HCT116 (cell line): ENCODE measurements around the gene TCP11L1. TPM values are rescaled to one million over a fixed set of nuclear protein-coding genes. Genes with fewer than 3 reads are reported as not detected.

Source experiments
- ATAC-seq: fragments of 200-7000 bp; cut with Tn5 transposase; 2 replicates; pipeline ENCODE4 v1.9.1; 2020; ENCODE audit warnings: mild to moderate bottlenecking, moderate library complexity
- BruUV-seq: library from RNA; stranded (reverse); fragments of 400-500 nt; replicated peaks from 2 replicates; lab custom pipeline; 2021; lab: Mats Ljungman, UMichigan
- CTCF ChIA-PET: fragments of 300-600 bp; sonication (Branson Sonifier 250); formaldehyde crosslinking; loops from one replicate; lab custom pipeline; 2021; ENCODE audit warnings: antibody characterized with exemption; lab: Charles Lee
- POLR2A ChIA-PET: fragments of 300-600, 350-600 bp; sonication (Branson Sonifier 250); formaldehyde crosslinking; loops from one replicate; lab custom pipeline; 2021; ENCODE audit warnings: antibody characterized with exemption; lab: Charles Lee
- RAD21 ChIA-PET, 2 experiments: fragments of 300-600 bp; sonication (Branson Sonifier 250); formaldehyde crosslinking; loops; one replicate each; lab custom pipeline; 2023; ENCODE audit warnings: low total read pairs in 2 of 2; ENCODE audit not compliant: uncharacterized antibody in 2 of 2, unreplicated experiment in 2 of 2, low non-redundant PET in 1 of 2; lab: Charles Lee
- DNase-seq: peaks from one replicate; pipeline ENCODE4 v3.0.0-alpha.2; 2010; ENCODE audit warnings: low read depth, low spot score
- H2AFZ ChIP-seq: fragments of 200-600 bp; shearing (Covaris generic), sonication (generic); 2 replicates; pipeline ENCODE4 v1.6.1; 2017; ENCODE audit warnings: low read depth, mixed run types, mixed read lengths, antibody characterized with exemption, low read length; ENCODE audit not compliant: poor library complexity, severe bottlenecking
- H3K27ac ChIP-seq: 2 replicates; pipeline ENCODE4 v1.5.1; 2012; ENCODE audit warnings: low read depth, low read length
- H3K27me3 ChIP-seq: fragments of 200-600 bp; sonication (generic); 2 replicates; pipeline ENCODE4 v1.6.1; 2016; ENCODE audit warnings: mixed run types, low read length, mixed read lengths; ENCODE audit not compliant: insufficient read depth
- H3K36me3 ChIP-seq, 2 experiments: fragments of 200-500 bp in 1 of 2; fragments of 200-600 bp in 1 of 2; sonication (Bioruptor generic) in 1 of 2; sonication (generic) in 1 of 2; 2 replicates each; pipeline versions ENCODE4 v1.5.1 to v1.6.1; 2014 to 2016; ENCODE audit warnings: low read length in 2 of 2, inconsistent platforms in 1 of 2, mixed read lengths in 1 of 2, mixed run types in 1 of 2; ENCODE audit not compliant: insufficient read depth in 2 of 2, control insufficient read depth in 1 of 2
- H3K4me1 ChIP-seq, 2 experiments: fragments of 200-600 bp in 1 of 2; sonication (generic) in 1 of 2; 2 replicates each; pipeline versions ENCODE4 v1.5.1 to v1.6.1; 2012 to 2017; ENCODE audit warnings: low read length in 2 of 2, inconsistent platforms in 1 of 2, mild to moderate bottlenecking in 1 of 2, mixed read lengths in 1 of 2, mixed run types in 1 of 2, moderate library complexity in 1 of 2; ENCODE audit not compliant: insufficient read depth in 2 of 2, control insufficient read depth in 1 of 2
- H3K4me2 ChIP-seq: fragments of 200-600 bp; sonication (generic); 2 replicates; pipeline ENCODE4 v1.6.1; 2017; ENCODE audit warnings: mixed run types, low read length, mixed read lengths
- H3K4me3 ChIP-seq, 2 experiments: fragments of 200-600 bp in 1 of 2; sonication (generic) in 1 of 2; replicated peaks in 1 of 2; 2 replicates each; pipeline ENCODE4 v1.5.1; 2011 to 2016; ENCODE audit warnings: low read length in 2 of 2, control low read depth in 1 of 2, low read depth in 1 of 2, mild to moderate bottlenecking in 1 of 2, mixed read lengths in 1 of 2, mixed run types in 1 of 2
- H3K79me2 ChIP-seq: fragments of 200-600 bp; sonication (generic); 2 replicates; pipeline ENCODE4 v1.6.1; 2017; ENCODE audit warnings: mild to moderate bottlenecking, mixed run types, low read length, moderate library complexity, mixed read lengths; ENCODE audit not compliant: insufficient read depth
- H3K9ac ChIP-seq: fragments of 200-600 bp; sonication (generic); 2 replicates; pipeline ENCODE4 v1.6.1; 2016; ENCODE audit warnings: low read length, mixed read lengths
- H3K9me2 ChIP-seq: fragments of 200-600 bp; sonication (generic), shearing (Covaris generic); 2 replicates; pipeline ENCODE4 v1.6.1; 2017; ENCODE audit warnings: mixed run types, mild to moderate bottlenecking, moderate library complexity; ENCODE audit not compliant: insufficient read depth
- H3K9me3 ChIP-seq, 2 experiments: fragments of 200-500 bp in 1 of 2; fragments of 200-600 bp in 1 of 2; sonication (Bioruptor generic) in 1 of 2; sonication (generic) in 1 of 2; 2 replicates each; pipeline ENCODE4 v1.6.1; 2014 to 2017; ENCODE audit warnings: low read length in 2 of 2, mixed read lengths in 2 of 2, inconsistent platforms in 1 of 2, low read depth in 1 of 2, mild to moderate bottlenecking in 1 of 2, mixed run types in 1 of 2, moderate library complexity in 1 of 2; ENCODE audit not compliant: control insufficient read depth in 1 of 2, insufficient read depth in 1 of 2
- H4K20me1 ChIP-seq: fragments of 200-600 bp; sonication (generic), shearing (Covaris generic); 2 replicates; pipeline ENCODE4 v1.6.1; 2017; ENCODE audit warnings: mixed run types, mild to moderate bottlenecking, moderate library complexity; ENCODE audit not compliant: insufficient read depth
- CBX3 ChIP-seq: IDR thresholded peaks from 2 replicates; pipeline ENCODE4 v1.6.1; 2012; ENCODE audit warnings: low read depth
- CTCF ChIP-seq, 3 experiments: fragments of 200-600 bp in 1 of 3; sonication (generic) in 1 of 3; IDR thresholded peaks in 2 of 3; conservative IDR thresholded peaks in 1 of 3; 2 replicates each; pipeline ENCODE4 v1.5.1; 2012 to 2017; ENCODE audit warnings: low read depth in 2 of 3, low read length in 2 of 3, antibody characterized with exemption in 1 of 3, borderline replicate concordance in 1 of 3, control low read depth in 1 of 3, mild to moderate bottlenecking in 1 of 3, mixed read lengths in 1 of 3, mixed run types in 1 of 3, moderate library complexity in 1 of 3; ENCODE audit not compliant: insufficient read depth in 1 of 3
- ELF1 ChIP-seq: IDR thresholded peaks from 2 replicates; pipeline ENCODE4 v1.6.1; 2012; ENCODE audit warnings: low read depth, borderline replicate concordance
- EZH2 ChIP-seq: fragments of 200-600 bp; sonication (generic); IDR thresholded peaks from 2 replicates; pipeline ENCODE4 v1.6.1; 2017; ENCODE audit warnings: antibody characterized with exemption, mixed run types
- EZH2phosphoT487 ChIP-seq: fragments of 200-600 bp; IDR thresholded peaks from 2 replicates; pipeline ENCODE4 v1.6.1; 2018; ENCODE audit warnings: antibody characterized with exemption, borderline replicate concordance
- FOSL1 ChIP-seq: IDR thresholded peaks from 2 replicates; pipeline ENCODE4 v1.6.1; 2012; ENCODE audit warnings: low read depth
- JUND ChIP-seq: IDR thresholded peaks from 2 replicates; pipeline ENCODE4 v1.6.1; 2012
- RAD21 ChIP-seq: IDR thresholded peaks from 2 replicates; pipeline ENCODE4 v1.6.1; 2012; ENCODE audit warnings: low read depth, mild to moderate bottlenecking
- REST ChIP-seq: IDR thresholded peaks from 2 replicates; pipeline ENCODE4 v1.6.1; 2012; ENCODE audit warnings: low read depth
- SP1 ChIP-seq: IDR thresholded peaks from 2 replicates; pipeline ENCODE4 v1.6.1; 2012; ENCODE audit warnings: low read depth
- YY1 ChIP-seq: IDR thresholded peaks from 2 replicates; pipeline ENCODE4 v1.6.1; 2011; ENCODE audit warnings: low read length, low read depth, moderate library complexity, mild to moderate bottlenecking; ENCODE audit not compliant: insufficient replicate concordance; ENCODE audit errors: extremely low read depth
- ZNF274 ChIP-seq: fragments of 200-500 bp; sonication (Bioruptor generic); IDR thresholded peaks from 2 replicates; pipeline ENCODE4 v1.6.1; 2014; ENCODE audit warnings: mild to moderate bottlenecking, low read depth, low read length, inconsistent platforms
- intact Hi-C: fragments of 100-400 bp; cut with micrococcal nuclease; formaldehyde crosslinking; loops from 2 replicates; pipeline ENCODE4 v1.10.0; 2022
- total RNA-seq: library from RNA; stranded (reverse); gene quantifications from one replicate; pipeline ENCODE4 v1.2.1, GENCODE V29; 2021; ENCODE audit not compliant: unreplicated experiment
- TF ChIP-seq, protein P1 (sequence below): IDR thresholded peaks from 2 replicates; pipeline ENCODE4 v1.6.1; 2012
- TF ChIP-seq, protein P2 (sequence below): IDR thresholded peaks from 2 replicates; pipeline ENCODE4 v1.6.1; 2011; ENCODE audit warnings: mild to moderate bottlenecking, low read length, moderate library complexity; ENCODE audit not compliant: insufficient replicate concordance; ENCODE audit errors: extremely low read depth

The TCP11L1 gene
- total RNA-seq, 1 experiment from 2014 or later: 12.0 TPM

- BruUV-seq: no TSS peak
- POLR2A ChIA-PET: no interaction called here
Observed at GRCh38 chr11:33001281-33001680, 38.1 kb upstream of the TCP11L1 start.

More at GRCh38 chr11:33001281-33001680, 38.1 kb upstream of the TCP11L1 start:
- intact Hi-C loops: no loop called here
- Histone ChIP-seq H4K20me1 (no peaks in the 10 kb centered on the region), H3K36me3 (no peaks in the 10 kb centered on the region), H3K27me3 (no peaks in the 10 kb centered on the region), H3K9me3 (no peaks in the 10 kb centered on the region), H3K4me2 (no peak overlapping the region), H3K4me1 (peaks cover 3 to 13% of the 10 kb centered on the region in 2 experiments; a peak in 2 of 4 replicates), H3K4me3 (no peak overlapping the region), H3K27ac (no peak overlapping the region), H3K9ac (no peak overlapping the region), H3K9me2 (no peaks in the 10 kb centered on the region), H3K79me2 (no peaks in the 10 kb centered on the region), H2AFZ (no peak overlapping the region)
- TF ChIP-seq JUND: no peak
- no peak for TF ChIP-seq CTCF (IDR thresholded peaks at IDR 0.05 in 2 of 3, conservative IDR thresholded peaks at IDR 0.05 in 1 of 3; ENCODE audit: borderline replicate concordance in 1 of 3, insufficient read depth in 1 of 3, low read depth in 2 of 3, low read length in 2 of 3)
- no peak for TF ChIP-seq ZNF274
- no peak for TF ChIP-seq CBX3
- no peak for TF ChIP-seq YY1
- no peak for TF ChIP-seq EZH2phosphoT487
- no peak for TF ChIP-seq REST
- TF ChIP-seq SP1: no peak
- no peak for TF ChIP-seq FOSL1
- TF ChIP-seq ELF1: no peak
- TF ChIP-seq, protein P1, sequence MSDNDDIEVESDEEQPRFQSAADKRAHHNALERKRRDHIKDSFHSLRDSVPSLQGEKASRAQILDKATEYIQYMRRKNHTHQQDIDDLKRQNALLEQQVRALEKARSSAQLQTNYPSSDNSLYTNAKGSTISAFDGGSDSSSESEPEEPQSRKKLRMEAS: no peak
- TF ChIP-seq, protein P2, sequence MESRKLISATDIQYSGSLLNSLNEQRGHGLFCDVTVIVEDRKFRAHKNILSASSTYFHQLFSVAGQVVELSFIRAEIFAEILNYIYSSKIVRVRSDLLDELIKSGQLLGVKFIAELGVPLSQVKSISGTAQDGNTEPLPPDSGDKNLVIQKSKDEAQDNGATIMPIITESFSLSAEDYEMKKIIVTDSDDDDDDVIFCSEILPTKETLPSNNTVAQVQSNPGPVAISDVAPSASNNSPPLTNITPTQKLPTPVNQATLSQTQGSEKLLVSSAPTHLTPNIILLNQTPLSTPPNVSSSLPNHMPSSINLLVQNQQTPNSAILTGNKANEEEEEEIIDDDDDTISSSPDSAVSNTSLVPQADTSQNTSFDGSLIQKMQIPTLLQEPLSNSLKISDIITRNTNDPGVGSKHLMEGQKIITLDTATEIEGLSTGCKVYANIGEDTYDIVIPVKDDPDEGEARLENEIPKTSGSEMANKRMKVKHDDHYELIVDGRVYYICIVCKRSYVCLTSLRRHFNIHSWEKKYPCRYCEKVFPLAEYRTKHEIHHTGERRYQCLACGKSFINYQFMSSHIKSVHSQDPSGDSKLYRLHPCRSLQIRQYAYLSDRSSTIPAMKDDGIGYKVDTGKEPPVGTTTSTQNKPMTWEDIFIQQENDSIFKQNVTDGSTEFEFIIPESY: no peak
- no peak for TF ChIP-seq EZH2
- no peak for TF ChIP-seq RAD21
- ATAC-seq: no peak
- RAD21 ChIA-PET: no interaction called here
- CTCF ChIA-PET: no interaction called here
- no peak for DNase-seq
